Measurements from ENCODE around the gene EPHB1.
"Not testable (repeated sequence)": the region's sequence is repeated elsewhere in the genome, so short reads cannot be mapped to it uniquely, and the experiment has no call there.

Gene EPHB1

GRCh38 chr3:135014566-135014965, 219.5 kb downstream of the EPHB1 start:
- DNase-seq, result no peak

- no peak for DNase-seq
These were observed 222.2 kb downstream of the EPHB1 start for GRCh38 chr3:135017003-135017893.

GRCh38 chr3:135018149-135018923, 223.3 kb downstream of the EPHB1 start:
- no peak for DNase-seq

- no peak for DNase-seq
These were observed 225.1 kb downstream of the EPHB1 start for GRCh38 chr3:135020181-135020580.

- no peak for DNase-seq
These were observed 229.1 kb downstream of the EPHB1 start for GRCh38 chr3:135023996-135024658.

- DNase-seq, result not testable (repeated sequence)
These were observed 235.9 kb downstream of the EPHB1 start for GRCh38 chr3:135030768-135031615.

- DNase-seq, result no peak
These were observed 238.7 kb downstream of the EPHB1 start for GRCh38 chr3:135033737-135034136.

- no peak for DNase-seq
These were observed 239.3 kb downstream of the EPHB1 start for GRCh38 chr3:135034291-135034768.

GRCh38 chr3:135034891-135035440, 239.9 kb downstream of the EPHB1 start:
- no peak for DNase-seq

- no peak for DNase-seq
These were observed 243.1 kb downstream of the EPHB1 start for GRCh38 chr3:135038186-135038585.

GRCh38 chr3:135039536-135039935, 244.5 kb downstream of the EPHB1 start:
- DNase-seq, result not testable (repeated sequence)

GRCh38 chr3:135040321-135041240, 245.5 kb downstream of the EPHB1 start:
- no peak for DNase-seq

- no peak for DNase-seq
These were observed 246.5 kb downstream of the EPHB1 start for GRCh38 chr3:135041601-135042000.

GRCh38 chr3:135047061-135047460, 252.0 kb downstream of the EPHB1 start:
- DNase-seq, result no peak

GRCh38 chr3:135050536-135050935, 255.5 kb downstream of the EPHB1 start:
- DNase-seq, result no peak

GRCh38 chr3:135051409-135051973, 256.4 kb downstream of the EPHB1 start:
- no peak for DNase-seq

GRCh38 chr3:135055449-135055848, 260.4 kb downstream of the EPHB1 start:
- no peak for DNase-seq

GRCh38 chr3:135056084-135056730, 261.1 kb downstream of the EPHB1 start:
- no peak for DNase-seq

GRCh38 chr3:135056733-135057310, 261.8 kb downstream of the EPHB1 start:
- no peak for DNase-seq

- no peak for DNase-seq
These were observed 262.9 kb downstream of the EPHB1 start for GRCh38 chr3:135057996-135058395.
